Endothelial cell of umbilical vein (primary cell): ENCODE measurements around the gene GSN. TPM values are rescaled to one million over a fixed set of nuclear protein-coding genes. Genes with fewer than 3 reads are reported as not detected.

Experiments used
- BruUV-seq: library from RNA; stranded (reverse); fragments of 400-500 nt; replicated peaks from 2 replicates; lab custom pipeline; 2021; lab: Mats Ljungman, UMichigan
- CTCF ChIA-PET: fragments of 300-600, 350-600 bp; sonication (Branson Sonifier 250); formaldehyde crosslinking; loops from one replicate; lab custom pipeline; 2021; ENCODE audit warnings: antibody characterized with exemption, inconsistent platforms; lab: Charles Lee
- POLR2A ChIA-PET: fragments of 300-600, 350-600 bp; sonication (Branson Sonifier 250); formaldehyde crosslinking; loops from one replicate; lab custom pipeline; 2021; ENCODE audit warnings: antibody characterized with exemption, inconsistent platforms; lab: Charles Lee
- DNase-seq: peaks from one replicate; pipeline ENCODE4 v3.0.0-alpha.2; 2011; ENCODE audit warnings: low read depth, low spot score
- FAIRE-seq: peaks from 2 replicates; lab custom pipeline; 2011; peaks lifted over from hg19 to GRCh38; lab: Jason Lieb, UNC
- H2AFZ ChIP-seq: 2 replicates; pipeline ENCODE4 v1.6.0; 2012; ENCODE audit warnings: low read depth, low read length, control low read depth, inconsistent platforms
- H3K27ac ChIP-seq: 2 replicates; pipeline ENCODE4 v1.5.1; 2011; ENCODE audit warnings: low read depth, mild to moderate bottlenecking, control low read depth, low read length, moderate library complexity; ENCODE audit not compliant: insufficient read depth
- H3K27me3 ChIP-seq, 2 experiments: 2 replicates each; pipeline versions ENCODE4 v1.6.0 to v1.6.1; 2011; ENCODE audit warnings: low read length in 2 of 2, mixed read lengths in 1 of 2; ENCODE audit not compliant: control insufficient read depth in 2 of 2, insufficient read depth in 2 of 2
- H3K36me3 ChIP-seq, 2 experiments: 2 replicates in 1 of 2; 3 replicates in 1 of 2; pipeline ENCODE4 v1.5.1; 2011; ENCODE audit warnings: low read length in 2 of 2, mild to moderate bottlenecking in 1 of 2, moderate library complexity in 1 of 2; ENCODE audit not compliant: control insufficient read depth in 2 of 2, insufficient read depth in 2 of 2; ENCODE audit errors: extremely low read depth in 1 of 2
- H3K4me1 ChIP-seq: 3 replicates; pipeline ENCODE4 v1.5.1; 2011; ENCODE audit warnings: mild to moderate bottlenecking, low read length; ENCODE audit not compliant: control insufficient read depth, insufficient read depth; ENCODE audit errors: extremely low read depth
- H3K4me2 ChIP-seq: 2 replicates; pipeline ENCODE4 v1.6.1; 2011; ENCODE audit warnings: low read length, control low read depth, mixed read lengths; ENCODE audit not compliant: insufficient read depth
- H3K4me3 ChIP-seq, 3 experiments: fragments of 200-600 bp in 1 of 3; sonication (generic), shearing (Covaris generic) in 1 of 3; replicated peaks in 1 of 3; 2 replicates each; pipeline ENCODE4 v1.5.1; 2011 to 2016; ENCODE audit warnings: control low read depth in 3 of 3, low read length in 3 of 3, mild to moderate bottlenecking in 2 of 3, inconsistent platforms in 1 of 3, low read depth in 1 of 3, moderate library complexity in 1 of 3; ENCODE audit not compliant: insufficient read depth in 1 of 3
- H3K79me2 ChIP-seq: 2 replicates; pipeline ENCODE4 v1.6.0; 2012; ENCODE audit warnings: low read length, inconsistent platforms; ENCODE audit not compliant: control insufficient read depth, insufficient read depth
- H3K9ac ChIP-seq: replicated peaks from 2 replicates; pipeline ENCODE3; 2011; ENCODE audit warnings: low read length, control low read depth; ENCODE audit not compliant: insufficient read depth; ENCODE audit errors: extremely low read depth
- H3K9me1 ChIP-seq: replicated peaks from 3 replicates; pipeline ENCODE4 v1.6.0; 2011; ENCODE audit warnings: mild to moderate bottlenecking, low read length; ENCODE audit not compliant: control insufficient read depth, insufficient read depth; ENCODE audit errors: extremely low read depth
- H3K9me3 ChIP-seq: replicated peaks from 2 replicates; pipeline ENCODE4 v1.5.1; 2012; ENCODE audit warnings: low read length, inconsistent platforms; ENCODE audit not compliant: control insufficient read depth, insufficient read depth
- H4K20me1 ChIP-seq: replicated peaks from 2 replicates; pipeline ENCODE3; 2011; ENCODE audit warnings: mild to moderate bottlenecking, low read length; ENCODE audit not compliant: control insufficient read depth, insufficient read depth; ENCODE audit errors: extremely low read depth
- EZH2 ChIP-seq: IDR thresholded peaks from 2 replicates; pipeline ENCODE4 v1.6.1; 2012; ENCODE audit warnings: borderline replicate concordance, low read depth, mild to moderate bottlenecking, moderate library complexity, low read length, inconsistent platforms; ENCODE audit not compliant: severe bottlenecking
- FOS ChIP-seq: IDR thresholded peaks from 2 replicates; pipeline ENCODE4 v1.6.1; 2011; ENCODE audit warnings: mild to moderate bottlenecking, low read length, moderate library complexity, borderline replicate concordance; ENCODE audit not compliant: insufficient read depth
- GATA2 ChIP-seq: IDR thresholded peaks from 2 replicates; pipeline ENCODE4 v1.7.0; 2011; ENCODE audit warnings: low read depth, mild to moderate bottlenecking, moderate library complexity, mixed read lengths, low read length; ENCODE audit not compliant: insufficient read length, insufficient read depth
- JUN ChIP-seq: IDR thresholded peaks from 2 replicates; pipeline ENCODE4 v1.6.1; 2011; ENCODE audit warnings: borderline replicate concordance, low read depth; ENCODE audit not compliant: insufficient read length, insufficient read depth
- MYC ChIP-seq: IDR thresholded peaks from one replicate; pipeline ENCODE4 v1.6.1; 2011; ENCODE audit warnings: mild to moderate bottlenecking, low read depth, low read length
- POLR2A ChIP-seq: IDR thresholded peaks from 2 replicates; pipeline ENCODE4 v1.6.1; 2012; ENCODE audit warnings: low read depth, mild to moderate bottlenecking, control low read depth, low read length
- POLR2AphosphoS5 ChIP-seq: IDR thresholded peaks from 2 replicates; pipeline ENCODE4 v1.6.1; 2012; ENCODE audit warnings: low read depth, mild to moderate bottlenecking, control low read depth, low read length, moderate library complexity; ENCODE audit not compliant: insufficient read depth
- dilution Hi-C: fragments of 300-500 bp; cut with MboI; formaldehyde crosslinking; loops from one replicate; pipeline ENCODE4 v1.15.0; 2019; ENCODE audit warnings: low sequenced_read_pairs; ENCODE audit not compliant: extremely low pct_ligation_motif_present
- intact Hi-C: fragments of 100-400 bp; cut with micrococcal nuclease; formaldehyde crosslinking; loops from one replicate; pipeline ENCODE4 v1.10.0; 2022
- polyA plus RNA-seq, 4 experiments: library from polyadenylated mRNA; depleted of rRNA in 3 of 4; stranded (reverse) in 3 of 4; unstranded in 1 of 4; fragments of >200 nt; gene quantifications; 2 replicates each; pipeline versions ENCODE4 v1.2.1 to v1.2.3, GENCODE V29; 2011 to 2012; ENCODE audit warnings: missing spikeins in 1 of 4
- total RNA-seq: library from RNA; stranded (reverse); gene quantifications from 2 replicates; pipeline ENCODE4 v1.2.3, GENCODE V29; 2021
- TF ChIP-seq, protein P1 (sequence below): IDR thresholded peaks from 2 replicates; pipeline ENCODE4 v1.6.1; 2011; ENCODE audit not compliant: insufficient read depth, insufficient read length
- TF ChIP-seq, protein P2 (sequence below), 2 donors: IDR thresholded peaks; 1 replicate in 1 of 2; 2 replicates in 1 of 2; pipeline ENCODE4 v1.5.1; 2011; ENCODE audit warnings: low read length in 2 of 2, mild to moderate bottlenecking in 2 of 2, moderate library complexity in 2 of 2, control low read depth in 1 of 2, inconsistent platforms in 1 of 2, low read depth in 1 of 2; ENCODE audit not compliant: insufficient read depth in 1 of 2; ENCODE audit errors: extremely low read depth in 1 of 2

Gene GSN
- total and polyA plus RNA-seq, 2 donors (not counting 3 experiments of a cell fraction or from before 2014, with no cell fraction given): 130 to 232 TPM

DNA sequence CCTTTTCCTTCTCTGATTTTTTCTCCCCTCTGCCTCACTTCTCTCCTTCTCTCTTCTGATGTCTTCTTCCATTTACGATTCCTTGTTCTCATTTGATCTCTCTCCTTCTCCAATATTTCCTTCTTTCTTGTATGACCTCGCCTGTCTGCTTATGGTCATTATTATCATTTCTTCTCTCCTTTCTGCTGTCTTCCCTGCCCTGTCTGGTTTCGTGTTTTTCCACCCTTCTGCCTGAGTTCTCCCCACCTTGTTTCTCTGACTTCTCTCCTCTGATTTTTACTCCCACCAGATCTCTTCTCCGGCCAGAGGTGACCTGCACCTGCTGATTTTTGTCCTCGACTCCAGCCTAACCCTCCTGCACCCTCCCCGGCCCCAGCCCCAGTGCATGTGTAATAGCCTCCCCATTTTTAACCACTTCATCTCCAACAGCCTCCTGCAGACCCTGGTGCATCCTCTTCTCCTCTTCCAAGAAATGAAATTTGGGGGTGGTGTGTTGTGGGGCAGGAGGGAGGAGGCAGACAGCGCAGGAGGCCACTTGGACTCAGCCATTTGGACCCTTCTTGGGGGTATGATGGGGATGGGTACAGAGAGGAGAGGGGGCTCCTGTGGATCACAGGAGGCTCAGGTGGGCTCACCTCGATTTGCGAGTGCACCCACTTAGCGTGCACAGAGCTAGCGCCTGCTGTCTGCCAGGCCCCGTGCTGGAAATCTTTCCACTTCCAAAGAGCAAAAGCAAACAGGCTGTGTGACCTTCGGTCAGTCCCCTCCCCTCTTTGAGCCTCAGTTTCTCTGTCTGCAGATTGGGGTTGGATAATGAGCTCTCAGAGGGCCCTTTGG is 32.5 kb downstream of the GSN start:
- Histone ChIP-seq H3K36me3 (peaks cover 2 to 18% of the 10 kb centered on the region in 2 experiments), H3K79me2 (no peaks in the 10 kb centered on the region), H3K9ac (peak overlapping the region; percentile 51), H4K20me1 (no peaks in the 10 kb centered on the region), H3K4me2 (peak overlapping the region; percentile 74), H3K9me3 (no peaks in the 10 kb centered on the region), H3K4me1 (peaks cover 15% of the 10 kb centered on the region), H3K27ac (no peak overlapping the region), H2AFZ (no peak overlapping the region), H3K27me3 (no peaks in the 10 kb centered on the region), H3K4me3 (peak overlapping the region; percentile 41 to 52 (median 44)), H3K9me1 (no peaks in the 10 kb centered on the region)
- TF ChIP-seq JUN (no peak), POLR2A (no peak), MYC (no peak), EZH2 (no peak), POLR2AphosphoS5 (no peak), FOS (no peak), GATA2 (no peak)
- TF ChIP-seq, protein P1, sequence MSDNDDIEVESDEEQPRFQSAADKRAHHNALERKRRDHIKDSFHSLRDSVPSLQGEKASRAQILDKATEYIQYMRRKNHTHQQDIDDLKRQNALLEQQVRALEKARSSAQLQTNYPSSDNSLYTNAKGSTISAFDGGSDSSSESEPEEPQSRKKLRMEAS: no peak
- TF ChIP-seq, protein P2, sequence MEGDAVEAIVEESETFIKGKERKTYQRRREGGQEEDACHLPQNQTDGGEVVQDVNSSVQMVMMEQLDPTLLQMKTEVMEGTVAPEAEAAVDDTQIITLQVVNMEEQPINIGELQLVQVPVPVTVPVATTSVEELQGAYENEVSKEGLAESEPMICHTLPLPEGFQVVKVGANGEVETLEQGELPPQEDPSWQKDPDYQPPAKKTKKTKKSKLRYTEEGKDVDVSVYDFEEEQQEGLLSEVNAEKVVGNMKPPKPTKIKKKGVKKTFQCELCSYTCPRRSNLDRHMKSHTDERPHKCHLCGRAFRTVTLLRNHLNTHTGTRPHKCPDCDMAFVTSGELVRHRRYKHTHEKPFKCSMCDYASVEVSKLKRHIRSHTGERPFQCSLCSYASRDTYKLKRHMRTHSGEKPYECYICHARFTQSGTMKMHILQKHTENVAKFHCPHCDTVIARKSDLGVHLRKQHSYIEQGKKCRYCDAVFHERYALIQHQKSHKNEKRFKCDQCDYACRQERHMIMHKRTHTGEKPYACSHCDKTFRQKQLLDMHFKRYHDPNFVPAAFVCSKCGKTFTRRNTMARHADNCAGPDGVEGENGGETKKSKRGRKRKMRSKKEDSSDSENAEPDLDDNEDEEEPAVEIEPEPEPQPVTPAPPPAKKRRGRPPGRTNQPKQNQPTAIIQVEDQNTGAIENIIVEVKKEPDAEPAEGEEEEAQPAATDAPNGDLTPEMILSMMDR (IDR thresholded peaks at IDR 0.05; ENCODE audit: extremely low read depth in 1 of 2, insufficient read depth in 1 of 2, low read depth in 1 of 2, low read length in 2 of 2): no peak
- no peak for FAIRE-seq
- dilution Hi-C loops (no loop called here), intact Hi-C loops (no loop called here)
- ChIA-PET CTCF (interaction anchor here (1.0 to 4.2 kb wide), 4 partner anchors 20 to 22 kb away, joined by 4 to 49 read pairs (median 6); no protein-coding TSS in a partner anchor), POLR2A (no interaction called here)
- DNase-seq: no peak
- no TSS peak for BruUV-seq
